PC-3 (cell line): Measurements from ENCODE around the gene SAMSN1. TPM values are rescaled to one million over a fixed set of nuclear protein-coding genes. Genes with fewer than 3 reads are reported as not detected.

Source experiments
- ATAC-seq: fragments of 200-7000 bp; cut with Tn5 transposase; 2 replicates; pipeline ENCODE4 v1.9.1; 2020; ENCODE audit warnings: mild to moderate bottlenecking, moderate library complexity
- BruUV-seq: library from RNA; stranded (reverse); fragments of 400-500 nt; replicated peaks from 2 replicates; lab custom pipeline; 2021; lab: Mats Ljungman, UMichigan
- CTCF ChIA-PET: fragments of 300-600 bp; sonication (Branson Sonifier 250); formaldehyde crosslinking; loops from one replicate; lab custom pipeline; 2022; ENCODE audit warnings: antibody characterized with exemption; lab: Charles Lee
- POLR2A ChIA-PET: fragments of 300-600 bp; sonication (Branson Sonifier 250); formaldehyde crosslinking; loops from one replicate; lab custom pipeline; 2022; ENCODE audit warnings: antibody characterized with exemption; ENCODE audit not compliant: unreplicated experiment; lab: Charles Lee
- DNase-seq: peaks from one replicate; pipeline ENCODE4 v3.0.0-alpha.2; 2015
- H2AFZ ChIP-seq: fragments of 300-600 bp; sonication (generic); 2 replicates; pipeline ENCODE4 v1.6.0; 2016; ENCODE audit warnings: antibody characterized with exemption, low read length
- H3F3A ChIP-seq: fragments of 300-600 bp; sonication (generic); one replicate; pipeline ENCODE4 v1.6.0; 2017; ENCODE audit warnings: antibody characterized with exemption, low read length, control low read depth, mild to moderate bottlenecking; ENCODE audit not compliant: unreplicated experiment
- H3K27ac ChIP-seq: fragments of 300-600 bp; sonication (generic); 2 replicates; pipeline ENCODE4 v1.5.1; 2016; ENCODE audit warnings: mild to moderate bottlenecking, low read length
- H3K27me3 ChIP-seq: fragments of 300-600 bp; sonication (generic); 2 replicates; pipeline ENCODE4 v1.6.1; 2016; ENCODE audit warnings: low read length, mixed read lengths
- H3K36me3 ChIP-seq: fragments of 300-600 bp; sonication (generic); 2 replicates; pipeline ENCODE4 v1.6.1; 2016; ENCODE audit warnings: low read depth, mixed run types, low read length, mixed read lengths
- H3K4me1 ChIP-seq: fragments of 300-600 bp; sonication (generic); 2 replicates; pipeline ENCODE4 v1.5.1; 2016; ENCODE audit warnings: low read length; ENCODE audit not compliant: insufficient read depth
- H3K4me2 ChIP-seq: fragments of 300-600 bp; sonication (generic); 2 replicates; pipeline ENCODE4 v1.6.0; 2016; ENCODE audit warnings: low read length
- H3K4me3 ChIP-seq: fragments of 300-600 bp; sonication (generic); 2 replicates; pipeline ENCODE4 v1.5.1; 2016; ENCODE audit warnings: mild to moderate bottlenecking, low read length, mixed read lengths
- H3K79me2 ChIP-seq: fragments of 300-600 bp; sonication (generic); 2 replicates; pipeline ENCODE4 v1.6.1; 2017; ENCODE audit warnings: low read length, mixed read lengths
- H3K9ac ChIP-seq: fragments of 300-600 bp; sonication (generic); 2 replicates; pipeline ENCODE4 v1.6.0; 2016; ENCODE audit warnings: mild to moderate bottlenecking, low read length
- H3K9me2 ChIP-seq: fragments of 300-600 bp; sonication (generic); replicated peaks from 2 replicates; pipeline ENCODE4 v1.6.1; 2016; ENCODE audit warnings: mixed run types, low read length, mixed read lengths
- H3K9me3 ChIP-seq: fragments of 300-600 bp; sonication (generic); 2 replicates; pipeline ENCODE4 v1.6.1; 2016; ENCODE audit warnings: low read length, mixed read lengths
- H4K20me1 ChIP-seq: fragments of 300-600 bp; sonication (generic); 2 replicates; pipeline ENCODE4 v1.6.1; 2016; ENCODE audit warnings: low read length, mixed read lengths
- EZH2 ChIP-seq: fragments of 300-600 bp; sonication (generic); IDR thresholded peaks from one replicate; pipeline ENCODE4 v1.6.1; 2017; ENCODE audit warnings: antibody characterized with exemption, mild to moderate bottlenecking, low read length; ENCODE audit not compliant: unreplicated experiment
- EZH2phosphoT487 ChIP-seq: fragments of 300-600 bp; sonication (generic); IDR thresholded peaks from 2 replicates; pipeline ENCODE4 v1.6.1; 2018; ENCODE audit warnings: mild to moderate bottlenecking, antibody characterized with exemption, low read length, borderline replicate concordance
- intact Hi-C: fragments of 100-400 bp; cut with micrococcal nuclease; formaldehyde crosslinking; loops from 2 replicates; pipeline ENCODE4 v1.9.0; 2023
- total RNA-seq: library from RNA; depleted of rRNA; stranded (reverse); fragments of >200 nt; gene quantifications from 2 replicates; pipeline ENCODE4 v1.2.3, GENCODE V29; 2014
- TF ChIP-seq, protein P1 (sequence below): fragments of 300-600 bp; sonication (generic); conservative IDR thresholded peaks from 2 replicates; pipeline ENCODE4 v1.5.1; 2017; ENCODE audit warnings: antibody characterized with exemption, low read depth, mild to moderate bottlenecking, low read length

The SAMSN1 gene
- total RNA-seq, 1 experiment from 2014 or later, result not detected

DNA sequence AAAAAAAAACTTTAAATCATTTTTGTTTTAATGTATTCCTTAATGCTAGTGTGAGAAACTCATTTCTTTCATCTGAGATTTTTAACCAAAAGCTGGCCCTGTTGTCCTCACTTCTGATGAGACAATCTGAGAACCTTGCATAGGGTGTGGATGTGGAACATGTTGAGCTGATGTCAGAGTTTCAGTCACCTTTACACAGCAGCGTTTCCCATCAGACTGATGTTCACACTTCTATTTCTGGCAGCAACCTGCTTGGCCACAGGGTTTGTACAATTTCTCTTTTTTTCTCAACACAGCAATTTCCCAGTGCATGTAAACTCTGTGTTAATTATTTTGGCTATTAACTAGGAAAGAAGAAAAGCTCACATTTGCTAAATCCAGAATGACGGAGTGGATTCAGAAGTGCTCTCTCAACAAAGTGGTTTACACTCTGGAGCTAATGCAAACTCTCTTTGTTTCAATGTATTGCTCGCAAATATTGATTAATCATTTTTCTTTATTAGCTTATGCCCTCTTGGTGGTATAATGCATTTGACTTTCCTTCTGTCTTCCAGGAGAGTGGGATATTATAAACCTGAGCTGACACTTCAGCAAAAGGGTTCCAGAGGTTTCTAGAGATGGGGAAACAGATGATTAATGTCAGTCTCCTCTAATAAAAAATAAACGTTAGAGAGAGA is 92.6 kb downstream of the SAMSN1 start:
- ATAC-seq, result no peak
- no peaks in the 10 kb centered on the region for H3K4me1 ChIP-seq
- no peaks in the 10 kb centered on the region for H3F3A ChIP-seq
- H3K9me3 ChIP-seq, result no peaks in the 10 kb centered on the region
- H3K9ac ChIP-seq, result no peak overlapping the region
- no peak overlapping the region for H3K4me2 ChIP-seq
- no peak for TF ChIP-seq EZH2
- no peak for TF ChIP-seq EZH2phosphoT487
- TF ChIP-seq, protein P1, sequence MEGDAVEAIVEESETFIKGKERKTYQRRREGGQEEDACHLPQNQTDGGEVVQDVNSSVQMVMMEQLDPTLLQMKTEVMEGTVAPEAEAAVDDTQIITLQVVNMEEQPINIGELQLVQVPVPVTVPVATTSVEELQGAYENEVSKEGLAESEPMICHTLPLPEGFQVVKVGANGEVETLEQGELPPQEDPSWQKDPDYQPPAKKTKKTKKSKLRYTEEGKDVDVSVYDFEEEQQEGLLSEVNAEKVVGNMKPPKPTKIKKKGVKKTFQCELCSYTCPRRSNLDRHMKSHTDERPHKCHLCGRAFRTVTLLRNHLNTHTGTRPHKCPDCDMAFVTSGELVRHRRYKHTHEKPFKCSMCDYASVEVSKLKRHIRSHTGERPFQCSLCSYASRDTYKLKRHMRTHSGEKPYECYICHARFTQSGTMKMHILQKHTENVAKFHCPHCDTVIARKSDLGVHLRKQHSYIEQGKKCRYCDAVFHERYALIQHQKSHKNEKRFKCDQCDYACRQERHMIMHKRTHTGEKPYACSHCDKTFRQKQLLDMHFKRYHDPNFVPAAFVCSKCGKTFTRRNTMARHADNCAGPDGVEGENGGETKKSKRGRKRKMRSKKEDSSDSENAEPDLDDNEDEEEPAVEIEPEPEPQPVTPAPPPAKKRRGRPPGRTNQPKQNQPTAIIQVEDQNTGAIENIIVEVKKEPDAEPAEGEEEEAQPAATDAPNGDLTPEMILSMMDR, result no peak
- no peak overlapping the region for H3K4me3 ChIP-seq
- H3K79me2 ChIP-seq, result no peaks in the 10 kb centered on the region
- CTCF ChIA-PET, result no interaction called here
- H4K20me1 ChIP-seq, result no peaks in the 10 kb centered on the region
- POLR2A ChIA-PET, result no interaction called here
- H3K36me3 ChIP-seq, result no peaks in the 10 kb centered on the region
- H2AFZ ChIP-seq, result no peak overlapping the region
- no peaks in the 10 kb centered on the region for H3K9me2 ChIP-seq
- no peak for DNase-seq
- BruUV-seq, result no TSS peak
- no peak overlapping the region for H3K27ac ChIP-seq
- intact Hi-C loops, result loop anchor here (10.0 kb wide), 1 partner anchor 131 kb away; no protein-coding TSS in a partner anchor
- peaks cover 50% of the 10 kb centered on the region; the same call in 1 of the 2 replicates for H3K27me3 ChIP-seq

DNA sequence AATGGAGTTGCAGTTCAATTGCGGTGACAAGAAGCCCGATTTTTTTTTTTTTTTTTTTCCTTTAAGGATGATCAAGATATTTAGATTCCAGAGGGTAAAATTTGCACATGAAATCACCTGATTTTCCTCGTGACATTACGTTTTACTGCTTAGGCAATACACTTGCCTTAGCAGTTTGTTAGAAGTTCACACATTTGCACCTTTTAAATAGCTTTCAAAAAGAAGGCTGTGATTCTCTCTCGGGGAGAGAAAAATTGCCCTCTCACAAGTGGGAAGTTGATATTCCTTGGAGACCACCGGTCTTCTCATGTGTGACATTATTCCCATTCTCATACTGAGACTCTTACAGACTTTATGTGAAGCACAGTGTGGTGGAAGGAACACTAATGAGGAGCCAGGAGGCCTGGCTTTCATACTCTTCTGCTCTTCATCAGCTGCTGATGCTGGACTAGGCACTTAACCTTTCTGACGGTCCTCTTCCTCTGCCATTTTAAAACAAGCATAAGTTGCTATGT is 93.3 kb downstream of the SAMSN1 start:
- TF ChIP-seq, protein P1, result no peak
- TF ChIP-seq EZH2phosphoT487 (no peak), EZH2 (no peak)
- H3K27ac ChIP-seq, result no peak overlapping the region
- peaks cover 56% of the 10 kb centered on the region; the same call in 1 of the 2 replicates for H3K27me3 ChIP-seq
- H3K9me2 ChIP-seq, result no peaks in the 10 kb centered on the region
- H3K36me3 ChIP-seq, result no peaks in the 10 kb centered on the region
- ChIA-PET CTCF (no interaction called here), POLR2A (no interaction called here)
- no peak for DNase-seq
- intact Hi-C loops, result loop anchor here (10.0 kb wide), 1 partner anchor 132 kb away; no protein-coding TSS in a partner anchor
- no peak for ATAC-seq
- H3K4me1 ChIP-seq, result no peaks in the 10 kb centered on the region
- H3K9me3 ChIP-seq, result no peaks in the 10 kb centered on the region
- no peaks in the 10 kb centered on the region for H3K79me2 ChIP-seq
- no peak overlapping the region for H3K4me3 ChIP-seq
- H3K4me2 ChIP-seq, result no peak overlapping the region
- H3K9ac ChIP-seq, result no peak overlapping the region
- no peaks in the 10 kb centered on the region for H4K20me1 ChIP-seq
- H2AFZ ChIP-seq, result no peak overlapping the region
- no peaks in the 10 kb centered on the region for H3F3A ChIP-seq
- BruUV-seq, result no TSS peak
